Activated CD4-positive, alpha-beta T cell treated with anti-CD3 and anti-CD28 coated beads, Interleukin-2, Interleukin-6, amounts not matched to agents 100 ng/mL and 50 ng/mL, durations not matched to agents 16 hours and 8 hours (primary cell): ENCODE results near the gene AFMID.

Experiments
- DNase-seq: peaks from one replicate; pipeline ENCODE4 v3.0.0-alpha.2; 2020

Gene AFMID

DNA sequence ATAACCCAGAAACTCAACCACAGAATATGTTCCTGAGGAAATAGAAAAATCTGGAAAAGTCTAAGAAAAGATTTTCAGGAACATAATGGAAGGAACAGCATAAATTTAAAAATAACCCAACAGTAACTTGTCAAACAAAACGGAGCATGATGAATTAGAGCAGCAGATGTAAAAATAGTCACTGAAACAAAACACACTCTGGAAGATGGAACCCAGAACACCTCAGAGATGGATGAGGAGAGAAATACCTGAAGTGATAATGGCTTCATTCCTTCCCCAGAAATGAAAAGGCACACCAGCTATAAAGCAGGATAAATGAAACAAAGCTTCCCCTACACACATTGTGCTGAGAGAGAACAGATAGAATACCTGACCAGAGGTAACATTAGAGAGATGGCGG, 6.7 kb upstream of the AFMID start:
- DNase-seq: no peak

DNA sequence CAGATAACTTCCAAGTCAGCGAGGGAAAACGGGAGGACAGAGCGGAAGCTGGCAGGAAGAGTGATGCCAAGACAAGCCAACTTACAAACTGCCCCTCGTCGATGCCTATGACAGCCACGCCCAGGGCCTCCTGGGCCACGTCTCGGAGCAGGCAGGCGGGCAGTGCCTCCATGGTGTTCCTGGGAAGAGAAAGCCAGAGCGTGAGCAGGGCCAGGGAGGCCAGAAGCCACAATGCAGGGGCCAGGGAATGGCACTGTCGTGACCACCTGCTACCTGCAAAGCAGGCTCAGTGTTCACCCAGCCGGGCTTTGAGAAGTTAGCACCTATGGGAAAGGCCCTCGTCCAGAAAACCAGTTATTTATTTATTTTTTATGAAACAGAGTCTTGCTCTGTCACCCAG, 4.7 kb upstream of the AFMID start:
- DNase-seq: no peak

GRCh38 chr17:78183916-78184315, 3.2 kb upstream of the AFMID start:
- no peak for DNase-seq

GRCh38 chr17:78184351-78184750, 2.8 kb upstream of the AFMID start:
- DNase-seq: no peak

GRCh38 chr17:78184868-78185267, 2.3 kb upstream of the AFMID start:
- DNase-seq: no peak

DNA sequence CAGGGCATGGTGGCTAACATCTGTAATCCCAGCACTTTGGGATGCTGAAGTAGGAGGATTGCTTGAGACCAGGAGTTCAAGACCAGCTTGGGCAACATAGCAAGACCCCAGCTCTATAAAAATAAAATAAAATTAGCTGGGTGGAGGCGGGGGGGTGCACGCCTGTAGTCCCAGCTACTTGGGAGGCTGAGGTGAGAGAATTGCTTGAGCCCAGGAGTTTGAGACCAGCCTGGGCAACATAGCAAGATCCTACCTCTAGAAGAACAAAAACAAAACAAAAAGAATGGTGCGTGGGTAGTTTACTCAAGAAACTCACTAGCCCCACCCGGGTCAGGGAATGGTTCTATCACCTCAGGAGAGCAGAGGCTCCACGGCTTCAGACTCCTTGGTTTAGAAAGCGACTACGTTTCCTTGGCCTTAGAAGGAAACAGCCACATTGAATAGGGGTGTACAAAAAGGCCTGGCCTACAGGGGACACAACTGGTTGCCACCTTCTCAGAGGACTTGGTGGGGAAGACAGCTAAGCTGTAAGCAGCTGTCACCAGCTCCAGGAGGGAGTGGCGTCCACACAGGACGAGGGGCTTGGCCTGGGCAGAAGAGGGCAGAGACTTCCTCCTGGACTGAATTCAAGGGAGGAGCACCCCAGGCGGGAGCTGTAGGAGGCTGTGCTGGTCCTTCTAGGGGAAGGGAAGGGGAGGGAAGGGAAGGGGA, 1.0 kb upstream of the AFMID start:
- no peak for DNase-seq

GRCh38 chr17:78196716-78197115, 9.6 kb downstream of the AFMID start:
- no peak for DNase-seq

DNA sequence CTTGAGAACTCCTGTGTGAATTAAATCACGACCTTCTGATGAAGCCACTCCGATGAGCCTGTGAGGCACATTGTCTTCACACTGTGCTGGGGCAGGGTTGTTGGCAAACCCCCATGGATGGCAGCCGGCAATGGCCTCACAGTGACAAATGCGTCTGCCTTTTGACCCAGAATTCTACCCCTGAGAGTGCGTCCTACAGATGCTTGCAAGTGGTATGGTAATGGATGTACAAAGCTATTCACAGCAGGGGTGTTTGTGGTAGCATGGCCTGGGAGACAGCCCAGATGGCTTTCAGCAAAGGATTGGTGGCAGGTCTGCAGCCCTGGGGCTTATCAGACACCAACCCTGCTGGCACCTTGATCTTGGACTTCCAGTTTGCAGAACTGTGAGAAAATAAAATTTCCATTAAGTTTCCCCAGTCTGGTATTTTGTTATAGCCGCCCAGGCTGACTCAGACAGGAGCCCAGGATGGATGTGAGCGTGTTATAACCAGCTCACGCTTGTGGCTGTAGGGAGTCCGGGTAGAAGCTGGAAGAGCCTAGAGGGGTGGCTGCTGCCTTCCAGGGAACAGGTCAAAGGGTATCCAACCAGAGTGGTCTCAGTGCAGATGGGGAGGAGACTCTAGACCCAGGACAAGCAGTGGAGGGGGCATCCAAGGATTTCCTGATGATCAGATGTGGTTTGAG, 10.1 kb downstream of the AFMID start:
- DNase-seq: no peak

GRCh38 chr17:78200451-78200850, 13.3 kb downstream of the AFMID start:
- no peak for DNase-seq

DNA sequence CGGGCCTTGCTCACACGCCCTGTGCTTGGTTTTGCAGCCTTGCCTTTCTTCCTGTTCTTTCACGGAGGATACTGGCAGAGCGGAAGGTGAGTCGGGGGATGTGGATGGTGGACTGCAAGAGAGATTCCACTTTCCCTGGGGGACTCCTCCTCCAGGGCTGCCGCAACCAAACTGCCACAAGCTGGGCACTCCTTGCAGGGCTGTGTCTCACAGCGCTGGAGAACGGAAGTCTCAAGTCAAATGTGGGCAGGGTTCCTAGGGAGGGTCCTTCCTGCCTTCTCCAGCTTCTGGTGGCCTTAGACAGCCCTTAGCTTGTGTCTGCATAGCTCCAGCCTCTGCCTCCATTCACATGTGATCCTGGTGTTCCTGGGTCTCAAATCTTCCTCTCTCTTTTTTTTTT, 15.5 kb downstream of the AFMID start:
- no peak for DNase-seq

DNA sequence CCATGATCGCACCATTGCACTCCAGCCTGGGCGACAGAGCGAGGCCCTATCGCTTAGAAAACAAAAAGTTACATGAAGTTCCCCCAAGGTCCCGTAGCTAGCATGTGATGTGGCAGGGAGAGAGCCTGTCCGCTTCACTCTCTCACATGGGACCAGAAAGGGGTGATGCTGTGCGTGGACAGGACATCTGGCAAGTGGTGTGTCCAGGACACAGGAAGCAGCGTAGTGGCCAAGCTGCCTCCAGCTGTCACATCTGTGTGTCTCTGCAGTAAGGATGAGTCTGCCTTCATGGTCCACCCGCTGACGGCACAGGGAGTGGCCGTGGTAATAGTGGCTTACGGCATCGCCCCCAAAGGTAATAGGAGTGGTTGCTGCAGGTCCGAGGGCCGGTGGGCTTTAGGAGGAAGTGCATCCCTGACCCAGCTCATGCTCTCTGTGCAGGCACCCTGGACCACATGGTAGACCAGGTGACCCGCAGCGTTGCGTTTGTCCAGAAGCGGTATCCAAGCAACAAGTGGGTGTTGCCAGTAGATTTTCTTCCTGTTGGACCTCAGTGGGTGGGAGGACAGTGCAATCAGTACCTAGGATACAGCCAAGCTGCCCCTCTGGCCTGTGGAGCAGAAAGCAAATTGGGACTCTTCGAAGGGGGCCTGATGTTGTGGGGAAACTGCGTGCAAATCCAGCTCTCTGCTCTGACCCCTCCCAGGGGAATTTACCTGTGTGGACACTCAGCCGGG, 17.4 kb downstream of the AFMID start:
- DNase-seq: no peak

- DNase-seq: no peak
Observed at GRCh38 chr17:78205124-78205775, 18.1 kb downstream of the AFMID start.

- DNase-seq: no peak
Observed at GRCh38 chr17:78206298-78206697, 19.1 kb downstream of the AFMID start.

DNA sequence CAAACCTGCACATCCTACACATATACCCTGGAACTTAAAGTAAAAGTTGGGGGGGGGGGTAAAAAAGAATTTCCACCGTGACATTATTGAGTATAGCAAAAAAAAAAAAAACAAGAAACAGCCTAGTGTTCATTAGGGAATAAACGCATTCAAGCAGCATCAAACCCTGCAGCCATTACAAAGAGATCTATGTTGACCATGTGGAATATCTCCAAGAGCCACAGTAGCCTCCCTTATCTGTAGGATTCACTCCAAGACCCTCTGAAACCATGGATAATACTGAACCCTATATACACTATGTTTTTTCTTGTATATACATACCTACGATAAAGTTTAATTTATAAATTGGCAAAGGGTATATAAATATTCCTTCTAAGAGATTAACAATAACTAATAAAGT, 21.3 kb downstream of the AFMID start:
- DNase-seq: no peak

- DNase-seq: no peak
Observed at GRCh38 chr17:78210111-78210510, 22.9 kb downstream of the AFMID start.

DNA sequence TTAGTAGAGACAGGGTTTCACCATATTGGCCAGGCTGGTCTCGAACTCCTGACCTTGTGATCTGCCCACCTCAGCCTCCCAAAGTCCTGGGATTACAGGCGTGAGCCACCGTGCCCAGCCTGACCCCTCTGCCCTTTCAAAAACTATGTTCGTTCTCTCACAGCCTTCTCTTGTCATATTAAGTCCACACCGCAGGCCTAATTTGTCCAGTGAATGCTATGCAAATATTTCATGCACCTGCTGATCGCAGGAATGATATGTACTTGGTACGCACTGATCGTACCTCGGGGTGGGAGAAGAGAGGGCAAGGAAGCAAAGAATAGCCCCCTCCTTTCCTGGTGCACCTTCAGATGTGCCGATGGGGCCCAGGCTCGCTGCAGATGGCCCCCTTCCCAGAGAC, 23.9 kb downstream of the AFMID start:
- no peak for DNase-seq

GRCh38 chr17:78214016-78214705, 27.0 kb downstream of the AFMID start, which contains the start of gene BIRC5:
TSS of gene BIRC5 (plus strand) at chr17:78214253. CDS start at chr17:78214317, 64 bp downstream.
- peak; percentile 95 for DNase-seq

DNA sequence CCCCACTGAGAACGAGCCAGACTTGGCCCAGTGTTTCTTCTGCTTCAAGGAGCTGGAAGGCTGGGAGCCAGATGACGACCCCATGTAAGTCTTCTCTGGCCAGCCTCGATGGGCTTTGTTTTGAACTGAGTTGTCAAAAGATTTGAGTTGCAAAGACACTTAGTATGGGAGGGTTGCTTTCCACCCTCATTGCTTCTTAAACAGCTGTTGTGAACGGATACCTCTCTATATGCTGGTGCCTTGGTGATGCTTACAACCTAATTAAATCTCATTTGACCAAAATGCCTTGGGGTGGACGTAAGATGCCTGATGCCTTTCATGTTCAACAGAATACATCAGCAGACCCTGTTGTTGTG, 27.5 kb downstream of the AFMID start:
- DNase-seq: no peak

- no peak for DNase-seq
Observed at GRCh38 chr17:78219396-78220150, 32.4 kb downstream of the AFMID start.

DNA sequence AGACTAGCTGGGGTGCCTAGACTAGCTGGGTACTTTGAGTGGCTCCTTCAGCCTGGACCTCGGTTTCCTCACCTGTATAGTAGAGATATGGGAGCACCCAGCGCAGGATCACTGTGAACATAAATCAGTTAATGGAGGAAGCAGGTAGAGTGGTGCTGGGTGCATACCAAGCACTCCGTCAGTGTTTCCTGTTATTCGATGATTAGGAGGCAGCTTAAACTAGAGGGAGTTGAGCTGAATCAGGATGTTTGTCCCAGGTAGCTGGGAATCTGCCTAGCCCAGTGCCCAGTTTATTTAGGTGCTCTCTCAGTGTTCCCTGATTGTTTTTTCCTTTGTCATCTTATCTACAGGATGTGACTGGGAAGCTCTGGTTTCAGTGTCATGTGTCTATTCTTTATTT, 35.9 kb downstream of the AFMID start:
- DNase-seq: no peak

- no peak for DNase-seq
Observed at GRCh38 chr17:78223765-78224164, 36.6 kb downstream of the AFMID start.
